Breast epithelium (tissue), 3 donors: ENCODE results near the gene ADCY6. TPM values are rescaled to one million over a fixed set of nuclear protein-coding genes. Genes with fewer than 3 reads are reported as not detected.

ENCODE experiments used
- total RNA-seq, 3 donors: library from RNA; depleted of rRNA; stranded (reverse); fragments of >200 nt; gene quantifications; one replicate each; pipeline ENCODE4 v1.1.0, GENCODE V29; 2016

Gene ADCY6
- total RNA-seq, 3 donors from 2014 or later, result 42.0 to 61.4 (median 46.7) TPM

Other genes with a start within 250 kb of the ADCY6 start
- gene LALBA, start 219.0 kb downstream of the ADCY6 start, total RNA-seq, result not detected
- 100 to 1,000 TPM in 1 of 3 donors, 10 to 100 TPM in 2; 48.0 to 113 (median 76.4) TPM for gene KANSL2, start 106.9 kb downstream of the ADCY6 start, total RNA-seq
- gene CCNT1, start 72.4 kb downstream of the ADCY6 start, total RNA-seq, result 10 to 100 TPM; 25.9 to 51.7 (median 26.7) TPM
- gene CACNB3, start 29.4 kb upstream of the ADCY6 start, total RNA-seq, result 10 to 100 TPM in 2 of 3 donors, 1 to 10 TPM in 1; 4.0 to 17.0 (median 10.8) TPM
- 10 to 100 TPM; 65.4 to 89.9 (median 76.0) TPM for gene DDX23, start 63.1 kb upstream of the ADCY6 start, total RNA-seq
- gene RND1, start 76.8 kb upstream of the ADCY6 start, total RNA-seq, result 1 to 10 TPM; 1.1 to 5.4 (median 3.3) TPM
- 10 to 100 TPM in 2 of 3 donors, 1 to 10 TPM in 1; 3.7 to 15.7 (median 13.5) TPM for gene FKBP11, start 136.4 kb upstream of the ADCY6 start, total RNA-seq
- gene ARF3, start 168.4 kb upstream of the ADCY6 start, total RNA-seq, result 10 to 100 TPM; 65.2 to 86.2 (median 75.2) TPM
- gene WNT10B, start 182.6 kb upstream of the ADCY6 start, total RNA-seq, result 1 to 10 TPM in 1 of 3 donors, under 1 TPM in 1, not detected in 1; 0.29 to 1.3 TPM
- not detected for gene WNT1, start 189.2 kb upstream of the ADCY6 start, total RNA-seq
- gene DDN, start 210.3 kb upstream of the ADCY6 start, total RNA-seq, result under 1 TPM in 2 of 3 donors, not detected in 1; under 0.01 to 0.16 TPM
- 10 to 100 TPM; 50.5 to 84.3 (median 54.0) TPM for gene PRKAG1, start 229.7 kb upstream of the ADCY6 start, total RNA-seq